Measurements from ENCODE around the gene JCAD.

The JCAD gene

DNA sequence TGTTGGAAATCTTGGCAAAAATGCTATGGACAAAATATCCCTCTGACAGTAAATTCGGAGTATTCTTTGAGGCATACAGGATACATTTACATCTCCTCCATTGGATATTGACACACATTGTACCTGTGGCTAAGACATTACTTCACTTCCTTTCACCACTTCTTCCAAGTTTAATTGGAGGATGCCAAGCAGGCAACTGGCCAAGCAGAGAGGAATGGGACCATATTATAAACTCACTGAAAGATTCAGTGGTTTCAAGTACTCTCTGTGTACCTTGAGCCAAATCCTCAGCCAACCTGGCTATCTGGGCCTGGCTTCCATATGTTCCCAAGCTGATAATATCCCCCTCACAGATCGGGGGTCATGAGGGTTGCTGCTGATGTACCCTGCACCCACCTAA is 14.7 kb upstream of the JCAD start:
- DNase-seq (ENCODE audit: low spot score) = no peak

GRCh38 chr10:30073767-30074060 is 14.3 kb upstream of the JCAD start:
- DNase-seq (ENCODE audit: low spot score) = no peak

DNA sequence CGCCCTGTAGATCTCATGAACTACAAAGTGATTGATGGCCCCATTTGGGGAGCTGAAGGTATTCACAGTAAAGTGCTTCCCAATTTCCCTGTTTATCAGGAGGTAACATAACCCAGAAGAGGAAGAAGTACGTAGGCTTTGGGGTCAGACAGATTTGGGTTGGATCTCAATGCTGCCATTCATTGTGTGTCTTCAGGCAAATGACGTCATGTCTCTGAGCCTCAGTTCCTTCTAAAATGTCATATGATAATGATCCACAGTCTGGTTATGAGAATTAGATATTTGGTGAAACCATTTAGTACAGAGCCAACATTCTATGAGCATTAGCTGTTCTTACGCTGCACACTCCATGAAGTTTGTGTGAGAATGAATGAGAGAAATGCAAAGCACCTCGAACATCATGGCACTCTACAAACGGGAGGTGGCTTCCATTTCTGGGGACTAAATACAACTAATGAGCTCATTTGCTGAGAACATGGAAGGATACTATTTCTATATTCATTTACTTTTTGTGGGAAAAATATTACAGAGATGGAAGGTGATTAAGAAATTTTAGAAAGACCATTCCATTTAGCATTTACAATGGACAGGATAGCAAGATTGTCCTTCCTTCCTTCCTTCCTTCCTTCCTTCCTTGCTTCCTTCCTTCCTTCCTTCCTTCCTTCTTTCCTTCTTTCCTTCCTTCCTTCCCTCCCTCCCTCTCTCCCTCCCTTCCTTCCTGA is 13.8 kb upstream of the JCAD start:
- DNase-seq (ENCODE audit: low spot score) = no peak

- DNase-seq (ENCODE audit: low spot score) = no peak
Observed at GRCh38 chr10:30072068-30072467, 12.7 kb upstream of the JCAD start.

GRCh38 chr10:30070001-30070685 is 10.8 kb upstream of the JCAD start:
- DNase-seq (ENCODE audit: low spot score) = no peak

GRCh38 chr10:30068492-30069223 is 9.3 kb upstream of the JCAD start:
- no peak for DNase-seq (ENCODE audit: low spot score)

GRCh38 chr10:30063099-30063498 is 3.7 kb upstream of the JCAD start:
- DNase-seq (ENCODE audit: low spot score) = no peak

- no peak for DNase-seq (ENCODE audit: low spot score)
Observed at GRCh38 chr10:30062582-30062981, 3.2 kb upstream of the JCAD start.

DNA sequence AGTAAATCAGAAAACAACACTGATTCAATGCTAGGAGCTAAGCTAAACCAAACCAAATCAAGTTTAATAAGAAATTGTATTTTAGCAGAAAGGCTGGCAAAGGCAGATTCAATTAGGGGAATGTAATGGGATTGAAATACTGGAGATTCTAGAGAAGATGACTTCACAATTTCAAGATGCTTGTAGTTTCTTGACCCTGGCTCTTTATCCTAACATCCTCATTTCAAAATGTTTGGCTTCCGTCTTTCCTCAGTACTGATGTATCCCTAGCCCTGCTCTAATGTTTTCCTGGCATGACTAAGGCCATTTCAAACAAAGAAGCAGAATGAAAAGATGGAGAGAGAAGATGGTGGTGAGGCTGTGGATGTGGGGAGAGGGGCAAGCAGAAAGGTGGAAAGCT is 2.7 kb upstream of the JCAD start:
- no peak for DNase-seq (ENCODE audit: low spot score)

DNA sequence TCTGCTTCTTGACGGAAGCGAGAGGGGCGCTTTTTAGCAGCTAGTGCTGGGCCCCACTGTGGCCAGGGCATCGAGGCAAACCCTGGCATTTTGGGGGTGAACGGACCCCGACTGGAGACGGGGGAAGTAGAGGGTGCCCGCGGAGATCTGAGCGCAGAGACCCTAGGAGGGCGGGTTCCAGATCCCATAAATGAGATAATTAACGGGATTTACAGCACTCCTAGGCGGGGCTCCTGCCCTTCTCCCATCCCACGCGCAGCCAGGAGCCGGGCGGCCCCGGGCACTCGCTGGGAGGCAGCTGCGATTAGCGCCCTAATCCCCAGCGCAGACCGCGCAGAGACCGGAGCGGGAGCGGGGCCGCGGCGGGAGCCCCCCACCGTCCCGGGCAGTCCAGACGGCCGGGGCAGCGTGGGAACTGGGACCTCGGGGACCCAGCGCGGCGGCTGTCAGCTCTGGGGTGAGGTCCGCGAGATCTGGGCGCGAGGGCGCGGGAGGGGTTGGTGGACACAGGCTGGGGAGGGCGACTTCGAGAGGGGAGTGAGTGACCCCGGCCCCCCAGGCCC is 735 bp downstream of the JCAD start:
- DNase-seq (ENCODE audit: low spot score) = no peak

- no peak for DNase-seq (ENCODE audit: low spot score)
Observed at GRCh38 chr10:30057894-30058556, 1.4 kb downstream of the JCAD start.

DNA sequence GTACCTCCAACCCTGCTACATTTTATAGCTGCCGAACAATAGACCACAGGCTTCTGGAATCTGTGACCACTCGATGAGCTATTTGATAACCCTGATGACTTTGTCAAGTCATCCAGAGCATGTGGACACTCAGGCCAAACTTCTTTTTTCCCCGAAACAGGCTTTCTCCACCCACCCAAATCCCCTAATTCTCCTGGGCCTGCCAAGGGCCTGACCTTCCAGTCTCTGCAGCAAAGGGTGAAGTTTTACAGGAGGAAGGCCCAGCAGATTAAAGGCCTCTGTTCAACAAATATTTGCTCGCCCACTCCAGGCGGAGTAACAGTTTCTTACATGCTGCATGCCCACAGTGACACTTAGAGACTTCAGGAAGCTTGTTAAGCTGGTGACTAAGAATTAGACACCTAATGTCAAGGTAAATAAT is 2.0 kb downstream of the JCAD start:
- no peak for DNase-seq (ENCODE audit: low spot score)

- no peak for DNase-seq (ENCODE audit: low spot score)
Observed at GRCh38 chr10:30056767-30057355, 2.5 kb downstream of the JCAD start.

DNA sequence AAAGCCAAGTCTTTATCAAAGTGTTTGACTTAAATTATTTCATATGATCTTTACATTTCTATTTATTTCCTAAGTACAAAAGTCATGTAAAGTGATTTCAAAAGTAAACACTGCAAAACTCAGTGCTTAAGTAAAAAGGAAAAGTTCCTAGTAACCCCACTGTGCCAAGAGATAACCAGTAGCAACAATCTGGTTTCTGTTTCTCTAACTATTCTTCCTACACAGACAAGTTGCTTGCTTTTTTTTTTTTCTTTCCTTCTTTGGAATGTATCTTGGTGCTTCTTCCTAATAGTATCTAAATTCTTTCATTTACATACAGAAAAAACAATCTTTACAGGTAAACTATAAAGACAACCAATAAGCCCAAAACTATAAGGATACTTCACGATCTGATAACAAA is 3.1 kb downstream of the JCAD start:
- no peak for DNase-seq (ENCODE audit: low spot score)

GRCh38 chr10:30055226-30055662 is 4.1 kb downstream of the JCAD start:
- DNase-seq (ENCODE audit: low spot score) = no peak

- DNase-seq (ENCODE audit: low spot score) = no peak
Observed at GRCh38 chr10:30052062-30052461, 7.3 kb downstream of the JCAD start.

DNA sequence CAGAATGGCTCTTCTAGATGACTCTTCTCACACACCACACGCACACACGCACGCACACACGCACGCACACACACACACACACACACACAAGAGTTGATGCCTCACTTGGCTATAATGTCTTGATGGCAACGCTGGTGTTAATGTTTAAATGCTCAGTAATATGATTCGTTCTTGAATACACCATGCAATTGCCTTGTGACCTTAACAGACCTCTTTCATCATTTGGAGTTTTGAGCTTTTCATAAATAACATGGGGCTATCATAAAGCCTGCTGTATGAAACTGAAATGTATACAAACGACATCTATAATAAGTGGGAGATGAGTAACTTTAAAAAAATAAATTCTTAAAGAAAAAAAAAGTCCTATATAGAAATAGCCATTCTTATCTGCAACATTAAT is 8.2 kb downstream of the JCAD start:
- DNase-seq (ENCODE audit: low spot score) = no peak

DNA sequence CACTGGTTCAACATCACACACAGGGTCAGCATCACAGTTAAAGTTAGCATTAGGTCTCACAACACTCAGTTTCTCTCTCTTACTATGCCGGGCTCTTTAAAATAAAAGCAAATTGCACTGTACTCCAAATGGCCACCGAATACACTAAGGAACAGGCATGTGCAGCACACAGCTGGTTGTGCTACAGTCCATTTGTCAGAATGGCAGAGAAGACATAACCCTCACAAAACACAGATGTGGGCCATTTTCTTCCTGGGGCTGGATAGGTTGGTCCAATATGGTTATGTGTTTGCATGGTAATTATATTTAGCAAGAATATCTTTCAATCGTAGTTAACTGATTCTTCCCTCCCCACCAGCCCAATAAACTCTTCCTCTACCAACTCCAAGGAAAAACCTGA is 9.0 kb downstream of the JCAD start:
- no peak for DNase-seq (ENCODE audit: low spot score)

DNA sequence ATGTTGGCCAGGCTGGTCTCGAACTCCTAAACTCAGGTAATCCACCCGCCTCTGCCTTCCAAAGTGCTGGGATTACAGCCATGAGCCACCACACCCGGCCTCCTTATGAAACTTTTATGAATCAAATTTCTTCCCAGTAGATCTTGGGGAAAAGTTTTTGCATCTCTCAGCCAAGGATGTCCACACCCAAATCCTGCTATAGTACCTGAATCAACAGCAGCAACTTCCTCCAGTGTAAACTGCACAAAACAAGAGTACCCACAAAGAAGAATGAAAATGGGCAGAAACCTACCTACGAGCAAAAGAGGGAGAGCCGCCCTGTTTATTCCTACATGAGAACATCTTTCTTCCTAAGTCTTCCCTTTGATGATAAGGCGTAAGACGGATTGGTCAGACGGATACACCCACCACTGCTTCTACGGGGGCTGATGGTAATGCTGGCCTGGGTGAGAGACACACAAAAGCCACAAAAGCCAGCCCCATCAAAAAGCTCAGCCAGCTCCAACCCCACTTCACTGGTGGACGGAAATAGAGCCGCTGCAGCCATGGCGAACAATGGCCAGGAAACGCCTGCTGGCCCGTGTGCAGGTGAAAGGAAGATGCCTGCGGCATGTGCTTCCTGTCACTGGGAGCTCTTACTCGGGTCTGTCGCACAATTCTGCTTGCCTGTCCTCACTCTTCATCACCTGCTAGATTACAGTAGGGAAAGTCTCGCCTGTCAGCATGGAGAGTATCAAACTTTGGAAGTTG is 10.4 kb downstream of the JCAD start:
- DNase-seq (ENCODE audit: low spot score) = no peak

- DNase-seq (ENCODE audit: low spot score) = no peak
Observed at GRCh38 chr10:30047924-30048531, 11.4 kb downstream of the JCAD start.

GRCh38 chr10:30047430-30047829 is 12.0 kb downstream of the JCAD start:
- DNase-seq (ENCODE audit: low spot score) = no peak
